Stimulated activated CD8-positive, alpha-beta memory T cell treated with anti-CD3 and anti-CD28 coated beads, Interleukin-7, amount 100 ng/mL, for 4 hours (primary cell): ENCODE results near the gene QRFP.

Experiments used
- DNase-seq, 2 donors: peaks; one replicate each; pipeline ENCODE4 v3.0.0-alpha.2; 2020; ENCODE audit warnings: low read depth in 2 of 2

QRFP gene

GRCh38 chr9:130872093-130872492 is 24.5 kb downstream of the QRFP start:
- DNase-seq = no peak

GRCh38 chr9:130871395-130872062 is 25.1 kb downstream of the QRFP start:
- no peak for DNase-seq

DNA sequence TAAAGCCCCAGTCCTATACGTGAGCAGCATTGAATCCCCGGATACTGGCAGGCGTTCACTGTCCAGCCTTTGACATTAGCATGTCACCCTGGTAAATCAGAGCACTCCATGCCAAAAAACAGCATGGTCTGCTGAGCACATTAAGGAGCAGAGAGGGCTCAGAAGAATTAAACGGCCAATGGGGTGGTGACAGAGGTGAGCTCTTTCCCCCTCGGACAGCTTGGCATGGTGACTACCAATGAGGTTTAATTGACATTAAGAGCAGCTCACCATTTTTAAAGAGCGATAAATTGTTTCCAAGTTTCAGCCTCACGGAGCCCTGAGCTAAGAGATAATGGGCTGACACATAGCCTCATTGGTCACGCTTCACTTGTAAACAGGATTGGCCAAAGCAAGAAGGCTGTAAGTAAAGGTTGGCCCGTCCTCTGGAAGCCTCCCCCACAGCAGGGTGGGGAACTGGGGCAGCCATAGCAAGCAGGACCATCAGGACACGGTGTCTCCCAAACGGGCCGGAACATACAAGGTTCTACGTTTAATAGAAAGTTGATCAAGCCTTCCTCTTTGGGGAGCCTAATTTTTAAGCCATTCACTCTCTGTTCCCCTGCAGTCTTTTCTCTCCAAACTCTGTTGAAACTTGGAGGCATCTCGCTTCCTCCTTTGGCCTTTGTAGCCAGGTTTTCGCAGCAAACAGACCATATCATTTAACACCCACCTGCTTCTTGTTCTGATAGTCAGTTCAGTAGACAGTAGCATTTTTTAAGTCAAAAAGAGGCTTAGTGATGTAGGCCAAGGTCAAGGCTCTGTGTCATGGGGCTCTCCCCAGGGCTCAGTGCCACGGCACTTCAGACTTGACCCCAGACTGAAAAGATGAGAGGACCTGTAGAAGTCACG is 25.9 kb downstream of the QRFP start:
- no peak for DNase-seq

GRCh38 chr9:130869250-130869649 is 27.4 kb downstream of the QRFP start:
- DNase-seq = no peak

DNA sequence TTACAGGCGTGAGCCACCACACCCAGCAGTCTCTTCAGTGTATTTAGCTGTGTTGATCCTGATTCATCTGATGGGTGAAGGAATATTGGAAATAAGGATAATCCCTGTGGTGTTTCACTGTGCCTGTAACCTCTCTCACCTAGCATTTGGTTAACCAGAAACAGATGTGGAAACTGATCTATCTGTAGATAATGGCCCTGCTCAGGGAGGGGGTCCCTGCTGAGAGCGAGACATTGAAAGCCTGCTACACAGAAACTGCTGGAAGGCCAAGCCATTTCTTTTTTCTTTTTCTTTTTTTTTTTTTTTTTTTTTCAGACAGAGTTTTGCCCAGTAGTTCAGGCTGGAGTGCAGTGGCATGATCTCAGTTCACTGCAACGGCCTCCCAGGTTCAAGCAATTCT is 28.4 kb downstream of the QRFP start:
- DNase-seq = no peak

DNA sequence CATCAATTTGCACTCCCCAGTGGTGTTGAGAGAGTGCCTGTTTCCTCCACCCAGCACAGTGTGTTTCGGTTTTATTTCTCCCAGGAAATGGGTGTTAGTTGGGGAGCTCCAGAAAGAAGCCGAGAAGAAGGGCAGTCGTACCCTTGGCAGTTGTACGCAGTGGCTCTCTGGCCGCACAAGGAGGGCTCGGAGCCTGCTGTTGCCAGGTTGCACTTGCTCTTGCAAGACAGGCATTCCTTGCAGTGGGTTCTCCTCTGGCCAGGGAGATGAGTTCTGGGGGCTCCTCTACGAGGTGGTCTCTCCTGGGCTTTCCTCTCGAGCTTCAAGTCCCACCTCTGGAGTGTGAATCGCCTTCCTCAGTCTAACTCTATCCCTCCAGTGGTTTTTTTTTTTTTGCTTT is 29.1 kb downstream of the QRFP start:
- no peak for DNase-seq

GRCh38 chr9:130866474-130866965 is 30.1 kb downstream of the QRFP start:
- peak; percentile 15 to 22 for DNase-seq

DNA sequence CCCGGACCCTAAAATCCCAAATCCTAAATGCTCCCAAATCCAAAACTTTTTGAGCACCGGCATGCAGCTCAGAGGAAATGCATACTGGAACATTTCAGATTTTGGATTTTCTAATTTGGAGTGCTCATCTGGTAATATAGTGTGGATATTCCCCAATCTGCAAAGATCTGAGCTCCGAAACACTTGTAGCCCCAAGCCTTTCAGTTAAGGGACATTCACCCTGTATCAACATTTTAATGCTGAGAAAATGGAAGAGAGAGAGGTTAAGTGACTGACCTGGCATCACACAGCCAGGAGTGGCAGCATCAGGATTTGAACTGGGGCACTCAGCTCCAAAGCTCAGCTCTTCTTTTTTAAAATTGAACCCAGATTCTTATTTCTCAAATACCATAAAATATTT is 30.7 kb downstream of the QRFP start:
- DNase-seq = no peak

DNA sequence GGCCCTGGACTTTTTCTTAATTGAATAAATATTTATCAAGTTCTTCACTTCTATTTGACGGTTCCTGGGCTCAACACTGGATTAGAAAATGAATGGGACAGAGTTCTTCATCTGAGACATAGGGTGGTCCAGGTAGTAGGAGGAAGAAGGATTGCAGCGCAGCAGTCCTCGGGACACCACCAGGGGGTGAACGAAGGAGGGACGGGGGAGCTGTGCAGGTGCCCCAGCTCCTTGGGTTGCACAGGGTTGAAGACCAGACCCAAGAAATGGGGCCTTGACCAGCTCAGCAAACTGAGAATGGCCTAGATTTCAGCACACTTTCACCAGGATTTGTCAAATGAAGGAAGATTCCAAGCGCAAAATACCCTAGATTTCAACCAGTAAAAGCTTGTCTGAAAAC is 32.1 kb downstream of the QRFP start:
- no peak for DNase-seq

GRCh38 chr9:130862747-130863146 is 33.9 kb downstream of the QRFP start:
- DNase-seq = no peak

GRCh38 chr9:130862217-130862616 is 34.4 kb downstream of the QRFP start:
- no peak for DNase-seq

DNA sequence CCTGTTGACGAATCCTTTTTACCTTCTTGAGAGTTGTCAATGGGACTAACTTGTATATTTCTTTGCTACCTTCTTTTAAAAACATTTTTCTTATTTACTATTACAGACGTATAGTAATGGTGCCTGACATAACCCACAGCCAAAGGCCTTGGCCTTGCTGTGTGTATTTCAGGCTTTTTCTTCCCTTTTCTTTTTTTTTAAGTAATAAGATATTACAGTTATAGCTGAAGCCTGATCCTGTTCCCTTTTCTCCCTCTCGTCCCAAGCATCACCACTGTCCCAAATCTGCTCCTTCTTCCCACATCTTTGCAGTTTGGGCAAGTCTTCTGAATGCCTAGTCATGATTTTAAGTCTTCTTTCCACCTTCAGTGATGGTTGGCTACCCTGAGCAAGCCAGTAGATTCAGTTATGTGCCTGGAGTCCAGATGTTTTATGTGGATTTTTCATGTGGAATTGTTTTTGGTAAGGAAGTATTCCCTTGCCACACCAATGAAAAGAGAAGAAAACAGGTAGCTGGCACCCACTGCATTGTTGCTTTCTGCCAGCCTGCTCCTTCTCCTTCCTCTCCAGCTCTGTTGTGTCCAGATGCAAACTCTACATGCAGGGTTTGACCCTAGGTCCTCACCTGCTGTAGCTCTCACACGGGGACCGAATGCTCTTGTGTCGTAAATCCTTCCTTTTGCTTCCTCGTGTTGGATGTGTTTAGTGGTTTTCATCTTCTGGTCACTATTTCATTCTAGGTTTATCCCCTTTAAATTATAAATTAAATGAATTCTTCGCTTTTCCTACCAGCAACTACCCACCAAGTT is 35.0 kb downstream of the QRFP start:
- no peak for DNase-seq

DNA sequence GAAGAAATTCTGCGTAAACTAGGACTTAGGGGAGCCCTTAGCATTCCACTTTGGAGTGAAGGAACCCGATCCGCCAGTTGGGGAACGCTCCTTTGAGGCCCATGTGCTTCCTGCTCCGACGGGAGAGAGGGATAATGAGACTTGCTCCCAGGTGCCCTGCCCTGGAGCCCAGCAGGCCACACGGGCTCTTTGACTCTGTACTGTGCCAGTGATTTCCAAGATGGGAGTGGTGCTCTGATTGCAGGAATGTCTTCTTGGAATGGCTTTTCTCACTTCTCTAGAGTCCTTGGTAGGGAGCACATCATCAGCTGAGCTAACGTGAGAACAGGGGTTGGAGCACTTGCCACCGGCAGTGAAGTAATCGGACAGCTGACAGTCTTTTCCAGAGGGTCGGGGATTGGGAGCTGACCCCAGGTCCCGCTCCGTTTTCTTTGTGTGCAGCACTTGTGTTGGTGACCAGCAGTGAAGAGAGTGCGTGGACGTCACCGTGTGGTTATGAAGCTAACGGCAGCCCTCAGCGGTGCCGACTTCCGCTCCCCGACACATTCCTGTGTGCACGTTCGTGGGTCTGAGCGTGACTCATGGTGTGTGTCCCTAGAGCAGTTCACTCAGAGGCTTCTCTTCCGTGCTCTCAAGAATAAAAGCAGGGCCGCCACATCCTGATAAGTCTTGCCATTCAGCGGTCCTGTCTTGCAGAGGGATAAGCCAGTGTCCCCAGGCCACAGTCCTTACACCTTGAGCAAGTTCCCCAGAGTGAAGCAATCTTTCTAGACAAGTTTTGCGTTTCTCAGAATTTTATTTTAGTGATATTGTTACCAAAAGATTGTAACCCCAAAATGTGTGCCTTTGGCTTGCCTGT is 35.9 kb downstream of the QRFP start:
- DNase-seq = no peak

- no peak for DNase-seq
Observed at GRCh38 chr9:130858739-130859705, 37.6 kb downstream of the QRFP start.

DNA sequence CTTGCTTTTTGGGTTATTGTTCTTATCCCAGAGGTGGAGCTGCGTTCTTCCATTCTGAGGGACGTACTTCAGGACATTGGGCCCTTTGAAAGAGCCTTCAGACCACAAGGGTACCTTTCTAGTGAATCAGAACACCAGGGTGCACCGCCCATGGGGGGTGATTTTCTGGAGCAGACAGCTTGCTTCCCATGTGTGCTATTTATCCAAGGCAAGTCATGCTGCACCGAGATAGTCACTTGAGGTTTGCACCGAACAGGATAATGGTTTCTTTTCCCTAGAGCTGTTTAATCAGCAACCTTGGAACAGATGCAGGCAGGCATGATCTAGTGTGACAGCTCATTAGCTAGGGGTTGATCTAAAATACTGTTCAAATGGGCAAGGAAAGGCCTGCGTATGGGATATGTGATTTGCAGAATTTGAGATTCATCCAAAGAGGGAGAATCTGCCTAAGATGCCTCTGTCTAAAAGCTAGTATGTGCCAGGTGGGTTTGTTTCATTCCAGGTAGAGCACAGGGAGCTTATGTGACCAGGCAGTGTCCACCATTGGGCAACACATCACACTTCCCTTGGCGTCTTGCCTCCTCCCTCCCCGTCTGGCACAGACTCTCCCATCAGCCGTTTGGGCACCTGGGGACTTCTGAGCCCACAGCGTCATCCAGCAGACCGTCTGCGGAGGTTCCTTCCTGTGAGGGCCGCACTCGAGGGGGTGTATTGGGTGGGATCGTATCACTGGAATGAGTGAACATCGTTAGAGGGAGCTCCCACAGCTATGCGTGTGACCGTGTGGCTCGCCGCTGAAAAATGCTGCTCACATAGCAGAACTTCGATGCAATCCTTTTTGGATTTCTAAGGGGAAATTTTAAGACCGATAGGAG is 38.5 kb downstream of the QRFP start:
- DNase-seq = no peak

GRCh38 chr9:130856474-130856873 is 40.1 kb downstream of the QRFP start:
- no peak for DNase-seq

GRCh38 chr9:130854835-130855234 is 41.8 kb downstream of the QRFP start:
- no peak for DNase-seq

DNA sequence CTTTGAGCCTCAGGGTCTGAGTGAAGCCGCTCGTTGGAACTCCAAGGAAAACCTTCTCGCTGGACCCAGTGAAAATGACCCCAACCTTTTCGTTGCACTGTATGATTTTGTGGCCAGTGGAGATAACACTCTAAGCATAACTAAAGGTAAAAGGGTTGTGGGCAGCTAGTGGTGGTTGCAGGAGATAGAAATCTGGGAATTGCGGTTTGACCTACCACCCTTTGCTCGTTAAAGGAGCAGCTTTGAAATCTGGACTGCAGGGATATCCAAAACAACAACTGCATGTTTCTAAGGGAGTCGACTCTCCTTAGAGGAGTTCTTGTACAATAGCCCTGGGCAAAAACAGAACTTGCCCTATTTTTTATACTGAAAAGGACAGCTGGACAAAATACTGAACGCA is 42.5 kb downstream of the QRFP start:
- no peak for DNase-seq

DNA sequence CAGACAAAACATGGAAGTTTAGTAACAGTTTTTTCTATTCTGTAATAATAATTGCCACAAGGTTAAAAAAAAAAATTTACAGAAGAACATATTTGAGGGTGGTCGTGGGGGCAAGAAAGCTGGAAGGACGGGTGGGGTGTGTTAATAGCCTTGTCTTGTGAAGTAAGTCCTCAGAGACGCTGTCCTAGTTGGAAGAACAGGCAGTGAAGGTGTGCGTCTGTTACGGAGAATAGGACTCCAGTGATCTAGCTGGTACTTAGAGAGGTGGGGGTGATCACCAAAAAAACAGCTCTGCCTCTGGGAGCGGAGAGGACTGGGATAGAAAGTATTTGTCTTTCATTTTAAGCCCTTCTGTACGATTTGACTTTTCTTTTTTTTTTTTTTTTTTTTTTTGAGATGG is 43.8 kb downstream of the QRFP start:
- no peak for DNase-seq
